ENCODE results near the gene SYPL1.

GRCh38 chr7:106140406-106141173 lies 28.5 kb upstream of the SYPL1 start:
- TF ChIP-seq FOXK2 (conservative IDR thresholded peaks at IDR 0.05 in 1 of 2, IDR thresholded peaks at IDR 0.05 in 1 of 2; ENCODE audit: low read depth in 2 of 2), result no peak
- TF ChIP-seq ETV1 (tag; conservative IDR thresholded peaks at IDR 0.05; ENCODE audit: low read depth), result no peak
- TF ChIP-seq NKRF (IDR thresholded peaks at IDR 0.05; ENCODE audit: borderline replicate concordance), result no peak
- no peak for TF ChIP-seq RFX1 (IDR thresholded peaks at IDR 0.05)
- no peak for TF ChIP-seq REST (IDR thresholded peaks at IDR 0.05; ENCODE audit: borderline replicate concordance)
- no peak for TF ChIP-seq REST (CRISPR knock-in tag; IDR thresholded peaks at IDR 0.05; ENCODE audit: low read depth)
- no peak for TF ChIP-seq NR3C1 (CRISPR knock-in tag; IDR thresholded peaks at IDR 0.05)
- no peak for TF ChIP-seq NONO (IDR thresholded peaks at IDR 0.05; ENCODE audit: low read depth in 2 of 2, low read length in 1 of 2)
- TF ChIP-seq TBP (optimal IDR thresholded peaks at IDR 0.05; ENCODE audit: low read depth, low read length), result no peak
- TF ChIP-seq ARID3B (CRISPR knock-in tag; IDR thresholded peaks at IDR 0.05; ENCODE audit: borderline replicate concordance), result no peak
- TF ChIP-seq ZKSCAN1 (IDR thresholded peaks at IDR 0.05; ENCODE audit: low read depth, low read length), result no peak

Measured in K562 (cell line).